Mesenchymal stem cell (in vitro differentiated cells and primary cell): ENCODE results near the gene OAS3.

Experiments
- DNase-seq: peaks from one replicate; pipeline ENCODE4 v3.0.0-alpha.2; 2013
- H2AFZ ChIP-seq: one replicate; pipeline ENCODE4 v1.6.1; 2013; ENCODE audit warnings: low read depth, mild to moderate bottlenecking, control low read depth, inconsistent platforms, low read length, moderate library complexity
- H2AK5ac ChIP-seq: 2 replicates; pipeline ENCODE4 v1.6.1; 2013; ENCODE audit warnings: low read length, moderate library complexity, mild to moderate bottlenecking, inconsistent platforms; ENCODE audit not compliant: severe bottlenecking
- H2BK120ac ChIP-seq: one replicate; pipeline ENCODE4 v1.6.1; 2013; ENCODE audit warnings: low read depth, mild to moderate bottlenecking, inconsistent platforms, low read length, moderate library complexity
- H2BK12ac ChIP-seq, 2 experiments: one replicate each; pipeline ENCODE4 v1.6.1; 2013; ENCODE audit warnings: inconsistent platforms in 2 of 2, low read length in 2 of 2, mild to moderate bottlenecking in 2 of 2, moderate library complexity in 2 of 2, control low read depth in 1 of 2
- H2BK15ac ChIP-seq: one replicate; pipeline ENCODE4 v1.6.1; 2013; ENCODE audit warnings: mild to moderate bottlenecking, low read depth, inconsistent platforms; ENCODE audit not compliant: poor library complexity, severe bottlenecking
- H2BK5ac ChIP-seq: 2 replicates; pipeline ENCODE4 v1.6.1; 2013; ENCODE audit warnings: low read depth, mild to moderate bottlenecking, low read length, control low read depth, inconsistent platforms; ENCODE audit not compliant: poor library complexity, severe bottlenecking
- H3K14ac ChIP-seq, 2 experiments: one replicate each; pipeline ENCODE4 v1.6.1; 2013; ENCODE audit warnings: inconsistent platforms in 2 of 2, low read length in 2 of 2, control low read depth in 1 of 2, mild to moderate bottlenecking in 1 of 2, moderate library complexity in 1 of 2
- H3K18ac ChIP-seq, 2 experiments: one replicate each; pipeline ENCODE4 v1.6.1; 2013; ENCODE audit warnings: inconsistent platforms in 2 of 2, low read length in 2 of 2, control low read depth in 1 of 2, low read depth in 1 of 2, mild to moderate bottlenecking in 1 of 2
- H3K23ac ChIP-seq, 2 experiments: one replicate each; pipeline ENCODE4 v1.6.1; 2013; ENCODE audit warnings: inconsistent platforms in 2 of 2, low read length in 2 of 2, mild to moderate bottlenecking in 2 of 2, moderate library complexity in 2 of 2, control low read depth in 1 of 2
- H3K27ac ChIP-seq: 2 replicates; pipeline ENCODE4 v1.5.1; 2013; ENCODE audit warnings: mild to moderate bottlenecking, moderate library complexity, low read length, control low read depth, inconsistent platforms; ENCODE audit not compliant: poor library complexity, severe bottlenecking
- H3K27me3 ChIP-seq, 2 experiments: 2 replicates each; pipeline versions ENCODE4 v1.6.1 to v1.7.0; 2013; ENCODE audit warnings: low read length in 2 of 2, mild to moderate bottlenecking in 2 of 2, moderate library complexity in 2 of 2, control low read depth in 1 of 2, inconsistent platforms in 1 of 2; ENCODE audit not compliant: control insufficient read depth in 1 of 2, insufficient read depth in 1 of 2
- H3K36me3 ChIP-seq, 2 experiments: 2 replicates each; pipeline versions ENCODE4 v1.6.1 to v1.7.0; 2013; ENCODE audit warnings: low read length in 2 of 2, control low read depth in 1 of 2, inconsistent platforms in 1 of 2, low read depth in 1 of 2, mild to moderate bottlenecking in 1 of 2; ENCODE audit not compliant: insufficient read depth in 2 of 2, control insufficient read depth in 1 of 2
- H3K4ac ChIP-seq, 2 experiments: one replicate each; pipeline ENCODE4 v1.6.1; 2013; ENCODE audit warnings: inconsistent platforms in 2 of 2, low read length in 2 of 2, mild to moderate bottlenecking in 2 of 2, moderate library complexity in 2 of 2, control low read depth in 1 of 2, low read depth in 1 of 2
- H3K4me1 ChIP-seq: 2 replicates; pipeline ENCODE4 v1.6.1; 2013; ENCODE audit warnings: low read depth, low read length, control low read depth; ENCODE audit not compliant: control insufficient read depth, insufficient read depth
- H3K4me2 ChIP-seq: 2 replicates; pipeline ENCODE4 v1.6.1; 2013; ENCODE audit warnings: low read length, mild to moderate bottlenecking, inconsistent platforms; ENCODE audit not compliant: poor library complexity, severe bottlenecking
- H3K4me3 ChIP-seq, 2 experiments: 2 replicates each; pipeline versions ENCODE4 v1.5.1 to v1.7.0; 2013; ENCODE audit warnings: low read length in 2 of 2, mild to moderate bottlenecking in 2 of 2, control low read depth in 1 of 2, low read depth in 1 of 2; ENCODE audit not compliant: insufficient read depth in 1 of 2
- H3K79me1 ChIP-seq: replicated peaks from 2 replicates; pipeline ENCODE4 v1.6.1; 2013; ENCODE audit warnings: mild to moderate bottlenecking, control low read depth, low read length, inconsistent platforms; ENCODE audit not compliant: poor library complexity, severe bottlenecking
- H3K9ac ChIP-seq: 2 replicates; pipeline ENCODE4 v1.7.0; 2013; ENCODE audit warnings: mild to moderate bottlenecking, low read length, moderate library complexity
- H3K9me3 ChIP-seq: 2 replicates; pipeline ENCODE4 v1.7.0; 2013; ENCODE audit warnings: mild to moderate bottlenecking, low read length; ENCODE audit not compliant: control insufficient read depth
- H4K8ac ChIP-seq: one replicate; pipeline ENCODE4 v1.6.1; 2013; ENCODE audit warnings: inconsistent platforms, mild to moderate bottlenecking, low read length, moderate library complexity
- H4K91ac ChIP-seq: one replicate; pipeline ENCODE4 v1.6.1; 2013; ENCODE audit warnings: mild to moderate bottlenecking, low read length, inconsistent platforms
- WGBS: methylation state at CpG from one replicate; pipeline ENCODE4 v1.1.7; 2013; ENCODE audit warnings: mixed read lengths; 5-methylcytosine and 5-hydroxymethylcytosine counted together

The OAS3 gene

DNA sequence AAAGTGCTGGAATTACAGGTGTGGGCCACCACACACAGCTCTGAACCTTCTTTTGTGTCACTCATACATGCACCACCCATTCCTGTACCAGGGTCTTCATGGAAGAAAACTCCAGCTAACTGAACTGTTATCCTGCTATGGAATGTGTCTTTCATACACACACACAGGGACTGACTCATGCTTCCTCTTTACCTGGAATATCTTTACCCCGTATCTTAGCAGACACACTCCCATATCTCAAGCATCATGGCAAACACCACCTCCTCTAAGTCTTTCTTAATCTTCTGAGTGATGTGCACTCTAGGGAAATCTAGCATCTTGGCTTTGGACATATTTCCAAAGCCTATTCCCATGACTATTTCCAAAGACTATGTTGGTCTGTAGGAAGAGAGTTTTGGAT is 83.2 kb downstream of the OAS3 start:
- Histone ChIP-seq H3K4me1 (peaks cover 1% of the 10 kb centered on the region), H3K4me3 (no peak overlapping the region), H3K23ac (no peak overlapping the region), H2AFZ (no peak overlapping the region), H3K4ac (no peak overlapping the region), H4K8ac (no peak overlapping the region), H3K4me2 (no peak overlapping the region), H4K91ac (no peak overlapping the region), H2BK15ac (no peak overlapping the region), H3K14ac (no peak overlapping the region), H3K9ac (no peak overlapping the region), H2BK12ac (no peak overlapping the region), H2AK5ac (no peak overlapping the region), H3K18ac (no peak overlapping the region), H3K36me3 (no peaks in the 10 kb centered on the region), H2BK5ac (no peak overlapping the region), H3K27ac (no peak overlapping the region), H3K27me3 (peaks cover 12 to 18% of the 10 kb centered on the region in 2 experiments), H3K79me1 (no peaks in the 10 kb centered on the region), H2BK120ac (no peak overlapping the region), H3K9me3 (no peaks in the 10 kb centered on the region)
- WGBS = 100% methylated on average over 1 of the region's 1 CpG
- DNase-seq = no peak
